ENCODE data around the gene PHF11. TPM values are rescaled to one million over a fixed set of nuclear protein-coding genes. Genes with fewer than 3 reads are reported as not detected.

Gene PHF11
- total and polyA plus RNA-seq, 4 donors, result 40.4 to 76.2 (median 46.3) TPM

- TF ChIP-seq CTCF (IDR thresholded peaks at IDR 0.05; ENCODE audit: control extremely low read depth, extremely low read depth), result no peak
- Histone ChIP-seq H3K27me3 (ENCODE audit: control insufficient read depth in 3 of 3, insufficient read depth in 3 of 3, low read length in 2 of 3) (no peaks in the 10 kb centered on the region), H3K36me3 (ENCODE audit: control insufficient read depth in 4 of 4, insufficient read depth in 4 of 4, low read length in 4 of 4) (peaks cover 16 to 32% (median 21%) of the 10 kb centered on the region in 4 donors), H3K27ac (ENCODE audit: low read depth in 1 of 2, low read length in 1 of 2) (no peak overlapping the region), H3K9ac (ENCODE audit: insufficient read depth in 1 of 2, low read length in 2 of 2) (no peak overlapping the region), H3K4me1 (ENCODE audit: control insufficient read depth in 5 of 5, insufficient read depth in 5 of 5, low read length in 5 of 5) (no peaks in the 10 kb centered on the region), H3K4me3 (no peak overlapping the region), H3K9me3 (ENCODE audit: control insufficient read depth in 4 of 4, insufficient read depth in 3 of 4, low read length in 3 of 4) (no peaks in the 10 kb centered on the region)
- ATAC-seq (ENCODE audit: insufficient read depth, low FRiP score) (no peak), DNase-seq (no peak)
- 43 to 69% methylated on average over 10 of the region's 10 CpGs for WGBS, 2 donors
Measured at GRCh38 chr13:49550942-49551644, 55.3 kb downstream of the PHF11 start.

- ATAC-seq (ENCODE audit: insufficient read depth, low FRiP score), result no peak
- no peak for TF ChIP-seq CTCF (IDR thresholded peaks at IDR 0.05; ENCODE audit: control extremely low read depth, extremely low read depth)
Measured at GRCh38 chr13:49553888-49554287, 58.1 kb downstream of the PHF11 start.

GRCh38 chr13:49554387-49554786 lies 58.6 kb downstream of the PHF11 start:
- Histone ChIP-seq H3K4me1 (ENCODE audit: control insufficient read depth in 5 of 5, insufficient read depth in 5 of 5, low read length in 5 of 5) (no peaks in the 10 kb centered on the region), H3K4me3 (no peak overlapping the region), H3K27ac (ENCODE audit: low read depth in 1 of 2, low read length in 1 of 2) (no peak overlapping the region), H3K36me3 (ENCODE audit: control insufficient read depth in 4 of 4, insufficient read depth in 4 of 4, low read length in 4 of 4) (peaks cover 13 to 32% (median 26%) of the 10 kb centered on the region in 4 donors), H3K27me3 (ENCODE audit: control insufficient read depth in 3 of 3, insufficient read depth in 3 of 3, low read length in 2 of 3) (no peaks in the 10 kb centered on the region), H3K9me3 (ENCODE audit: control insufficient read depth in 4 of 4, insufficient read depth in 3 of 4, low read length in 3 of 4) (no peaks in the 10 kb centered on the region), H3K9ac (ENCODE audit: insufficient read depth in 1 of 2, low read length in 2 of 2) (no peak overlapping the region)
- no peak for TF ChIP-seq CTCF (IDR thresholded peaks at IDR 0.05; ENCODE audit: control extremely low read depth, extremely low read depth)
- DNase-seq, result no peak
- no peak for ATAC-seq (ENCODE audit: insufficient read depth, low FRiP score)
- 82 to 89% methylated on average over 11 of the region's 11 CpGs for WGBS, 2 donors

More at GRCh38 chr13:49553888-49554287, 58.1 kb downstream of the PHF11 start:
- H3K4me1 ChIP-seq (ENCODE audit: control insufficient read depth in 5 of 5, insufficient read depth in 5 of 5, low read length in 5 of 5), result no peaks in the 10 kb centered on the region
- H3K27ac ChIP-seq (ENCODE audit: low read depth in 1 of 2, low read length in 1 of 2), result no peak overlapping the region
- no peak overlapping the region for H3K4me3 ChIP-seq
- no peaks in the 10 kb centered on the region for H3K9me3 ChIP-seq (ENCODE audit: control insufficient read depth in 4 of 4, insufficient read depth in 3 of 4, low read length in 3 of 4)
- H3K27me3 ChIP-seq (ENCODE audit: control insufficient read depth in 3 of 3, insufficient read depth in 3 of 3, low read length in 2 of 3), result no peaks in the 10 kb centered on the region
- H3K36me3 ChIP-seq (ENCODE audit: control insufficient read depth in 4 of 4, insufficient read depth in 4 of 4, low read length in 4 of 4), result peaks cover 9 to 30% (median 27%) of the 10 kb centered on the region in 4 donors
- no peak overlapping the region for H3K9ac ChIP-seq (ENCODE audit: insufficient read depth in 1 of 2, low read length in 2 of 2)
- DNase-seq, result no peak
- WGBS, 2 donors, result 93 to 97% methylated on average over 2 of the region's 2 CpGs
